Uterine smooth muscle cell (primary cell): ENCODE measurements around the gene BRD9. TPM values are rescaled to one million over a fixed set of nuclear protein-coding genes. Genes with fewer than 3 reads are reported as not detected.

ENCODE experiments used
- total RNA-seq: library from RNA; depleted of rRNA; stranded (reverse); fragments of >200 nt; gene quantifications from 2 replicates; pipeline ENCODE4 v1.2.3, GENCODE V29; 2014

Gene BRD9
- 47.2 and 66.5 TPM in 2 replicates for total RNA-seq

GRCh38 chr5:892394-893136 lies at the start of gene BRD9, which contains the start of gene TRIP13:
TSS of gene BRD9 (minus strand) at chr5:892801. CDS start at chr5:892657, 144 bp downstream.
TSS of gene TRIP13 (plus strand) at chr5:892884. CDS start at chr5:892999, 115 bp downstream.

GRCh38 chr5:850511-851006 lies 42.0 kb downstream of the BRD9 start, which contains the start of gene ZDHHC11:
TSS of gene ZDHHC11 (minus strand) at chr5:850986. CDS start at chr5:850602, 384 bp downstream.

Other genes with a start within 250 kb of the BRD9 start
- gene TPPP, start 199.4 kb downstream of the BRD9 start, total RNA-seq: 0.22 and 0.25 TPM in 2 replicates
- gene ZDHHC11B, start 108.1 kb downstream of the BRD9 start, total RNA-seq: 0.50 TPM in 1 of 2 replicates, not detected in the other
- gene ZDHHC11, start 41.8 kb downstream of the BRD9 start, total RNA-seq: 0.44 and 2.5 TPM in 2 replicates
- 15.0 and 86.3 TPM in 2 replicates for gene TRIP13, start 83 bp upstream of the BRD9 start, total RNA-seq
- gene NKD2, start 116.0 kb upstream of the BRD9 start, total RNA-seq: not detected in 2 replicates
- 12.4 and 17.6 TPM in 2 replicates for gene SLC12A7, start 219.3 kb upstream of the BRD9 start, total RNA-seq